ENCODE data around the gene FHIT. TPM values are rescaled to one million over a fixed set of nuclear protein-coding genes. Genes with fewer than 3 reads are reported as not detected.

The FHIT gene
- total and polyA plus RNA-seq, 9 donors = 5.1 to 11.8 (median 9.5) TPM

GRCh38 chr3:59968513-59969045, 1282.7 kb downstream of the FHIT start:
- TF ChIP-seq CTCF (IDR thresholded peaks at IDR 0.05) = no peak
- no peak for TF ChIP-seq POLR2A (IDR thresholded peaks at IDR 0.05)
- no peak for TF ChIP-seq EP300 (IDR thresholded peaks at IDR 0.05)
- Histone ChIP-seq H3K4me1 (ENCODE audit: insufficient read depth) (no peaks in the 10 kb centered on the region), H3K9me3 (no peaks in the 10 kb centered on the region), H3K27me3 (no peaks in the 10 kb centered on the region), H3K4me3 (no peak overlapping the region), H3K27ac (no peak overlapping the region), H3K36me3 (no peaks in the 10 kb centered on the region)
- DNase-seq = no peak
- 89 to 94% (median 93%) methylated on average over 5 of the region's 5 CpGs for WGBS, 3 donors
- intact Hi-C loops (cut with DNase I) = no loop called here

GRCh38 chr3:59963676-59964075, 1287.6 kb downstream of the FHIT start:
- no peaks in the 10 kb centered on the region for H3K36me3 ChIP-seq
- no peaks in the 10 kb centered on the region for H3K9me3 ChIP-seq
- TF ChIP-seq POLR2A (IDR thresholded peaks at IDR 0.05) (no peak), EP300 (IDR thresholded peaks at IDR 0.05) (no peak), CTCF (IDR thresholded peaks at IDR 0.05) (no peak)

GRCh38 chr3:59957150-59957549, 1294.1 kb downstream of the FHIT start:
- no peaks in the 10 kb centered on the region for H3K4me1 ChIP-seq (ENCODE audit: insufficient read depth)
- 64 to 83% (median 75%) methylated on average over 2 of the region's 2 CpGs for WGBS, 3 donors
- intact Hi-C loops (cut with DNase I) = no loop called here
- H3K36me3 ChIP-seq = no peaks in the 10 kb centered on the region
- no peak overlapping the region for H3K4me3 ChIP-seq
- H3K9me3 ChIP-seq = no peaks in the 10 kb centered on the region
- no peak for DNase-seq
- TF ChIP-seq EP300 (IDR thresholded peaks at IDR 0.05) (no peak), CTCF (IDR thresholded peaks at IDR 0.05) (no peak), POLR2A (IDR thresholded peaks at IDR 0.05) (no peak)
- H3K27ac ChIP-seq = no peak overlapping the region
- H3K27me3 ChIP-seq = no peaks in the 10 kb centered on the region

More at GRCh38 chr3:59963676-59964075, 1287.6 kb downstream of the FHIT start:
- 3 to 9% (median 8%) methylated on average over 4 of the region's 4 CpGs for WGBS, 3 donors
- no peak for DNase-seq
- H3K27me3 ChIP-seq = no peaks in the 10 kb centered on the region
- H3K4me3 ChIP-seq = no peak overlapping the region
- H3K4me1 ChIP-seq (ENCODE audit: insufficient read depth) = no peaks in the 10 kb centered on the region
- intact Hi-C loops (cut with DNase I) = no loop called here
- no peak overlapping the region for H3K27ac ChIP-seq

- no peak overlapping the region for H3K27ac ChIP-seq
- H3K27me3 ChIP-seq = no peaks in the 10 kb centered on the region
- H3K4me1 ChIP-seq (ENCODE audit: insufficient read depth) = no peaks in the 10 kb centered on the region
- intact Hi-C loops (cut with DNase I) = no loop called here
- 94% methylated on average over 7 of the region's 7 CpGs for WGBS, 3 donors
- no peak overlapping the region for H3K4me3 ChIP-seq
- H3K9me3 ChIP-seq = no peaks in the 10 kb centered on the region
- no peaks in the 10 kb centered on the region for H3K36me3 ChIP-seq
- no peak for DNase-seq
- TF ChIP-seq CTCF (IDR thresholded peaks at IDR 0.05) (no peak), EP300 (IDR thresholded peaks at IDR 0.05) (no peak), POLR2A (IDR thresholded peaks at IDR 0.05) (no peak)
These were observed 1298.1 kb downstream of the FHIT start for GRCh38 chr3:59953104-59953503.

All from ovary (tissue), 9 donors.